ENCODE measurements around the gene PFDN6. TPM values are rescaled to one million over a fixed set of nuclear protein-coding genes. Genes with fewer than 3 reads are reported as not detected.

The PFDN6 gene
- total RNA-seq, 1 experiment from 2014 or later, result 90.5 TPM

DNA sequence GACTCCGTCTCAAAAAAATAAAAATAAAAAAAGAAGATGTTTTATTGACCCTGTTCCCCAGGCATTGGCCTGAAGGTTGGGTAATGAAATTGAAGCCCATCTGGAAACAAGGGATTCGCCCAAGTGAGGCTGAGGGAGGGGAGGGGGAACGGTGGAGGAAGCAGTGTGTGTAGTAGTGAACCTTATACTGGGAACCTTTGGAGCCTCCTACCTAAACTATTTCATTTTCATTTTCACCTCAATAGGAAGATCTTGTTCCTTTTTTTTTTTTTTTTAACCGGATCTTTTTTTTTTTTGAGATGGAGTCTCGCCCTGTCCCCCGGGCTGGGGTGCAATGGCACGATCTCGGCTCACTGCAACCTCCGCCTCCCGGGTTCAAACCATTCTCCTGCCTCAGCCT is 41.3 kb downstream of the PFDN6 start:
- H3K4me1 ChIP-seq (ENCODE audit: control insufficient read depth in 1 of 2, insufficient read depth in 2 of 2, low read length in 2 of 2), result peaks cover 3 to 10% of the 10 kb centered on the region in 2 experiments; a peak in 2 of 4 replicates
- H3K9ac ChIP-seq (ENCODE audit: low read length), result no peak overlapping the region
- H2AFZ ChIP-seq (ENCODE audit: low read depth, low read length, poor library complexity, severe bottlenecking), result no peak overlapping the region
- no peak for DNase-seq (ENCODE audit: low read depth, low spot score)
- no peaks in the 10 kb centered on the region for H3K36me3 ChIP-seq (ENCODE audit: control insufficient read depth in 1 of 2, insufficient read depth in 2 of 2, low read length in 2 of 2)
- H3K9me2 ChIP-seq (ENCODE audit: insufficient read depth), result no peaks in the 10 kb centered on the region
- ChIA-PET CTCF (no interaction called here), POLR2A (no interaction called here), RAD21 (ENCODE audit: low non-redundant PET in 1 of 2, low total read pairs in 2 of 2, uncharacterized antibody in 2 of 2, unreplicated experiment in 2 of 2) (no interaction called here)
- H3K27me3 ChIP-seq (ENCODE audit: insufficient read depth, low read length), result no peaks in the 10 kb centered on the region
- H3K79me2 ChIP-seq (ENCODE audit: insufficient read depth, low read length), result no peaks in the 10 kb centered on the region
- TF ChIP-seq CEBPB (IDR thresholded peaks at IDR 0.05; ENCODE audit: low read depth), result no peak
- TF ChIP-seq EZH2phosphoT487 (IDR thresholded peaks at IDR 0.05; ENCODE audit: borderline replicate concordance), result no peak
- no peak for TF ChIP-seq ZFX (IDR thresholded peaks at IDR 0.05)
- no TSS peak for BruUV-seq (replicated peaks)
- no peak overlapping the region for H3K4me2 ChIP-seq (ENCODE audit: low read length)
- no peaks in the 10 kb centered on the region for H4K20me1 ChIP-seq (ENCODE audit: insufficient read depth)
- no peaks in the 10 kb centered on the region for H3K9me3 ChIP-seq (ENCODE audit: control insufficient read depth in 1 of 2, insufficient read depth in 1 of 2, low read depth in 1 of 2, low read length in 2 of 2)
- no peak for ATAC-seq
- H3K4me3 ChIP-seq (replicated peaks in 1 of 2; ENCODE audit: low read depth in 1 of 2, low read length in 2 of 2), result no peak overlapping the region
- H3K27ac ChIP-seq (ENCODE audit: low read depth, low read length), result no peak overlapping the region
- intact Hi-C loops (cut with micrococcal nuclease), result no loop called here

DNA sequence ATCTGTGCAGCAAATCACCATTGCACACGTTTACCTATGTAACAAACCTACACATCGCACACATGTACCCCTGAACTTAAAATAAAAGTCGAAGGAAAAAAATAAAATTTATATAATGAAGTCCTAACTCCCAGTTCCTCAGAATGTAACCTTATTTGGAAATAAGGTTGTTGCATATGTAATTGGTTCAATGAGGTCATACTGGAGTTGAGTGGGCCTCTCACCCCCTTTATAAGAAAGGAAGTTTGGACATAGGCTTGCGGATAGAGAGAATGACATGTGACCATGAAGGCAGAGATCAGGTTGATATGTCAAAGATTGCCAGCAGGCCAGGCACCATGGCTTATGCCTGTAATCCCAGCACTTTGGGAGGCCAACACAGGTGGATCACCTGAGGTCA is 44.3 kb downstream of the PFDN6 start:
- Histone ChIP-seq H3K36me3 (ENCODE audit: control insufficient read depth in 1 of 2, insufficient read depth in 2 of 2, low read length in 2 of 2) (no peaks in the 10 kb centered on the region), H4K20me1 (ENCODE audit: insufficient read depth) (no peaks in the 10 kb centered on the region), H3K4me2 (ENCODE audit: low read length) (no peak overlapping the region), H3K27ac (ENCODE audit: low read depth, low read length) (no peak overlapping the region), H3K4me1 (ENCODE audit: control insufficient read depth in 1 of 2, insufficient read depth in 2 of 2, low read length in 2 of 2) (no peaks in the 10 kb centered on the region), H2AFZ (ENCODE audit: low read depth, low read length, poor library complexity, severe bottlenecking) (no peak overlapping the region), H3K27me3 (ENCODE audit: insufficient read depth, low read length) (no peaks in the 10 kb centered on the region), H3K9me2 (ENCODE audit: insufficient read depth) (no peaks in the 10 kb centered on the region), H3K79me2 (ENCODE audit: insufficient read depth, low read length) (no peaks in the 10 kb centered on the region), H3K4me3 (replicated peaks in 1 of 2; ENCODE audit: low read depth in 1 of 2, low read length in 2 of 2) (no peak overlapping the region), H3K9ac (ENCODE audit: low read length) (no peak overlapping the region), H3K9me3 (ENCODE audit: control insufficient read depth in 1 of 2, insufficient read depth in 1 of 2, low read depth in 1 of 2, low read length in 2 of 2) (no peaks in the 10 kb centered on the region)
- ChIA-PET POLR2A (no interaction called here), RAD21 (ENCODE audit: low non-redundant PET in 1 of 2, low total read pairs in 2 of 2, uncharacterized antibody in 2 of 2, unreplicated experiment in 2 of 2) (interaction anchor here in 1 of 2 experiments (0.7 kb wide), 1 partner anchor 43 kb away, joined by 4 read pairs; no protein-coding TSS in a partner anchor), CTCF (no interaction called here)
- intact Hi-C loops (cut with micrococcal nuclease), result no loop called here
- no peak for DNase-seq (ENCODE audit: low read depth, low spot score)
- ATAC-seq, result no peak
- BruUV-seq (replicated peaks), result no TSS peak
- TF ChIP-seq ELF1 (IDR thresholded peaks at IDR 0.05; ENCODE audit: borderline replicate concordance, low read depth), result no peak
- no peak for TF ChIP-seq EGR1 (IDR thresholded peaks at IDR 0.05; ENCODE audit: low read depth)
- TF ChIP-seq, protein P1, sequence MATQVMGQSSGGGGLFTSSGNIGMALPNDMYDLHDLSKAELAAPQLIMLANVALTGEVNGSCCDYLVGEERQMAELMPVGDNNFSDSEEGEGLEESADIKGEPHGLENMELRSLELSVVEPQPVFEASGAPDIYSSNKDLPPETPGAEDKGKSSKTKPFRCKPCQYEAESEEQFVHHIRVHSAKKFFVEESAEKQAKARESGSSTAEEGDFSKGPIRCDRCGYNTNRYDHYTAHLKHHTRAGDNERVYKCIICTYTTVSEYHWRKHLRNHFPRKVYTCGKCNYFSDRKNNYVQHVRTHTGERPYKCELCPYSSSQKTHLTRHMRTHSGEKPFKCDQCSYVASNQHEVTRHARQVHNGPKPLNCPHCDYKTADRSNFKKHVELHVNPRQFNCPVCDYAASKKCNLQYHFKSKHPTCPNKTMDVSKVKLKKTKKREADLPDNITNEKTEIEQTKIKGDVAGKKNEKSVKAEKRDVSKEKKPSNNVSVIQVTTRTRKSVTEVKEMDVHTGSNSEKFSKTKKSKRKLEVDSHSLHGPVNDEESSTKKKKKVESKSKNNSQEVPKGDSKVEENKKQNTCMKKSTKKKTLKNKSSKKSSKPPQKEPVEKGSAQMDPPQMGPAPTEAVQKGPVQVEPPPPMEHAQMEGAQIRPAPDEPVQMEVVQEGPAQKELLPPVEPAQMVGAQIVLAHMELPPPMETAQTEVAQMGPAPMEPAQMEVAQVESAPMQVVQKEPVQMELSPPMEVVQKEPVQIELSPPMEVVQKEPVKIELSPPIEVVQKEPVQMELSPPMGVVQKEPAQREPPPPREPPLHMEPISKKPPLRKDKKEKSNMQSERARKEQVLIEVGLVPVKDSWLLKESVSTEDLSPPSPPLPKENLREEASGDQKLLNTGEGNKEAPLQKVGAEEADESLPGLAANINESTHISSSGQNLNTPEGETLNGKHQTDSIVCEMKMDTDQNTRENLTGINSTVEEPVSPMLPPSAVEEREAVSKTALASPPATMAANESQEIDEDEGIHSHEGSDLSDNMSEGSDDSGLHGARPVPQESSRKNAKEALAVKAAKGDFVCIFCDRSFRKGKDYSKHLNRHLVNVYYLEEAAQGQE (IDR thresholded peaks at IDR 0.05; ENCODE audit: low read depth), result no peak
- TF ChIP-seq ZFX (IDR thresholded peaks at IDR 0.05), result no peak
- no peak for TF ChIP-seq POLR2A (IDR thresholded peaks at IDR 0.05; ENCODE audit: borderline replicate concordance, extremely low read depth, insufficient read depth, insufficient read length)
- TF ChIP-seq, protein P2, sequence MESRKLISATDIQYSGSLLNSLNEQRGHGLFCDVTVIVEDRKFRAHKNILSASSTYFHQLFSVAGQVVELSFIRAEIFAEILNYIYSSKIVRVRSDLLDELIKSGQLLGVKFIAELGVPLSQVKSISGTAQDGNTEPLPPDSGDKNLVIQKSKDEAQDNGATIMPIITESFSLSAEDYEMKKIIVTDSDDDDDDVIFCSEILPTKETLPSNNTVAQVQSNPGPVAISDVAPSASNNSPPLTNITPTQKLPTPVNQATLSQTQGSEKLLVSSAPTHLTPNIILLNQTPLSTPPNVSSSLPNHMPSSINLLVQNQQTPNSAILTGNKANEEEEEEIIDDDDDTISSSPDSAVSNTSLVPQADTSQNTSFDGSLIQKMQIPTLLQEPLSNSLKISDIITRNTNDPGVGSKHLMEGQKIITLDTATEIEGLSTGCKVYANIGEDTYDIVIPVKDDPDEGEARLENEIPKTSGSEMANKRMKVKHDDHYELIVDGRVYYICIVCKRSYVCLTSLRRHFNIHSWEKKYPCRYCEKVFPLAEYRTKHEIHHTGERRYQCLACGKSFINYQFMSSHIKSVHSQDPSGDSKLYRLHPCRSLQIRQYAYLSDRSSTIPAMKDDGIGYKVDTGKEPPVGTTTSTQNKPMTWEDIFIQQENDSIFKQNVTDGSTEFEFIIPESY (IDR thresholded peaks at IDR 0.05; ENCODE audit: extremely low read depth, insufficient replicate concordance, low read length), result no peak
- no peak for TF ChIP-seq CEBPB (IDR thresholded peaks at IDR 0.05; ENCODE audit: low read depth)
- TF ChIP-seq YY1 (IDR thresholded peaks at IDR 0.05; ENCODE audit: extremely low read depth, insufficient replicate concordance, low read depth, low read length), result no peak
- TF ChIP-seq, protein P3, sequence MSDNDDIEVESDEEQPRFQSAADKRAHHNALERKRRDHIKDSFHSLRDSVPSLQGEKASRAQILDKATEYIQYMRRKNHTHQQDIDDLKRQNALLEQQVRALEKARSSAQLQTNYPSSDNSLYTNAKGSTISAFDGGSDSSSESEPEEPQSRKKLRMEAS (IDR thresholded peaks at IDR 0.05), result no peak
- no peak for TF ChIP-seq POLR2AphosphoS5 (IDR thresholded peaks at IDR 0.05; ENCODE audit: low read depth, low read length)
